CD4-positive, CD25-positive, alpha-beta regulatory T cell (primary cell): ENCODE measurements around the gene MICAL3. TPM values are rescaled to one million over a fixed set of nuclear protein-coding genes. Genes with fewer than 3 reads are reported as not detected.
A peak's percentile ranks its signal among the peaks of the same experiment; 100 is the strongest.

Experiments used
- ATAC-seq, 2 donors: fragments of 150-1000 bp; cut with Tn5 transposase; one replicate each; pipeline ENCODE4 v1.10.0; 2021; ENCODE audit warnings: low read depth in 2 of 2, moderate number of reproducible peaks in 2 of 2, moderate library complexity in 1 of 2
- DNase-seq, 3 donors: peaks; one replicate each; pipeline versions ENCODE4 v3.0.0 to v3.0.0-alpha.2; 2012 to 2022; ENCODE audit warnings: mixed read lengths in 1 of 3
- H3K27ac ChIP-seq: one replicate; pipeline ENCODE4 v1.7.0; 2013; ENCODE audit warnings: mild to moderate bottlenecking, low read length; ENCODE audit not compliant: insufficient read depth, poor library complexity, severe bottlenecking
- H3K27me3 ChIP-seq: one replicate; pipeline ENCODE4 v1.7.0; 2013; ENCODE audit warnings: low read length; ENCODE audit not compliant: control insufficient read depth, insufficient read depth
- H3K36me3 ChIP-seq: one replicate; pipeline ENCODE4 v1.7.0; 2013; ENCODE audit warnings: mild to moderate bottlenecking, low read length, moderate library complexity; ENCODE audit not compliant: control insufficient read depth, insufficient read depth
- H3K4me1 ChIP-seq: 2 replicates; pipeline ENCODE4 v1.7.0; 2013; ENCODE audit warnings: mild to moderate bottlenecking, low read length; ENCODE audit not compliant: insufficient read depth, control insufficient read depth, poor library complexity, severe bottlenecking
- H3K4me3 ChIP-seq: one replicate; pipeline ENCODE4 v1.7.0; 2013; ENCODE audit warnings: low read depth, mild to moderate bottlenecking, low read length, moderate library complexity
- H3K9me3 ChIP-seq, 2 experiments: 1 replicate in 1 of 2; 2 replicates in 1 of 2; pipeline ENCODE4 v1.7.0; 2013; ENCODE audit warnings: low read length in 2 of 2, mild to moderate bottlenecking in 1 of 2, moderate library complexity in 1 of 2; ENCODE audit not compliant: control insufficient read depth in 2 of 2
- H3K27ac Mint-ChIP-seq, 3 donors: one replicate each; pipeline ENCODE4 v1.8.0; 2020 to 2022; ENCODE audit warnings: mild to moderate bottlenecking in 3 of 3, mixed read lengths in 3 of 3, moderate library complexity in 2 of 3
- H3K27me3 Mint-ChIP-seq: one replicate; pipeline ENCODE4 v1.8.0; 2022; ENCODE audit warnings: mild to moderate bottlenecking, mixed read lengths
- H3K36me3 Mint-ChIP-seq: one replicate; pipeline ENCODE4 v1.8.0; 2020; ENCODE audit warnings: mixed read lengths
- H3K4me1 Mint-ChIP-seq, 4 donors: one replicate each; pipeline ENCODE4 v1.8.0; 2020 to 2022; ENCODE audit warnings: mixed read lengths in 4 of 4, mild to moderate bottlenecking in 1 of 4
- H3K4me3 Mint-ChIP-seq, 4 donors: one replicate each; pipeline ENCODE4 v1.8.0; 2020 to 2022; ENCODE audit warnings: mild to moderate bottlenecking in 4 of 4, mixed read lengths in 4 of 4, moderate library complexity in 3 of 4
- H3K9me3 Mint-ChIP-seq, 7 donors: one replicate each; pipeline ENCODE4 v1.8.0; 2020 to 2022; ENCODE audit warnings: mixed read lengths in 7 of 7, mild to moderate bottlenecking in 3 of 7, moderate library complexity in 2 of 7
- polyA plus RNA-seq, 4 donors: library from polyadenylated mRNA; unstranded; fragments of 300-500 nt; fragmentation: Illumina TruSeq; gene quantifications; one replicate each; pipeline ENCODE4 v1.2.3, GENCODE V29; 2021
- total RNA-seq: library from RNA; stranded (reverse); gene quantifications from one replicate; pipeline ENCODE4 v1.2.3, GENCODE V29; 2022

MICAL3 gene
- total and polyA plus RNA-seq, 5 donors from 2014 or later: 0.71 to 39.9 (median 1.8) TPM

DNA sequence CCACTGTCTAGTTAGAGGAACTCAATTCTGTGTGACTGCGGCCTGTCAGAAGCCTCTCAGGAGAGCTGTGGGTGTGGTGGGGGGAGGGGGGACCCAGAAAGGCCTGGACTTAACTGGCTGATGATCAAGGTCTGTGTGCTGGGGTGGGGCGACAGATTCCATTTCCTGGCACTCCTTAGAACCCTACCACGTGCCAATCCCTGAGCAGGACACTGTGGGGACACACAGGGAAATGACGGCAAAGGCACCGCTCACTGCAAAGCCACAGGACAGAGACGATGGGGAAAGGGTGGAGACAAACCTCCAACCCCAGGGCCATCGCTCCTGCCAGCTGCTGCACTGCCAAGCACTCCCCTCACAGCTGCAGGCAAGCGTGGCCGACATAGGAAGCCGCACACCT, 191.7 kb downstream of the MICAL3 start:
- no peaks in the 10 kb centered on the region for H3K9me3 ChIP-seq
- H3K27ac Mint-ChIP-seq: no peak overlapping the region
- H3K4me1 Mint-ChIP-seq: peaks cover 0 to 10% (median 7%) of the 10 kb centered on the region in 4 donors
- DNase-seq: no peak
- no peaks in the 10 kb centered on the region for H3K4me1 ChIP-seq
- H3K36me3 ChIP-seq: peaks cover 8% of the 10 kb centered on the region
- no peak overlapping the region for H3K27ac ChIP-seq
- H3K27me3 ChIP-seq: no peaks in the 10 kb centered on the region
- no peak overlapping the region for H3K4me3 ChIP-seq
- no peak for ATAC-seq
- no peaks in the 10 kb centered on the region for H3K36me3 Mint-ChIP-seq
- H3K9me3 Mint-ChIP-seq: no peaks in the 10 kb centered on the region
- H3K4me3 Mint-ChIP-seq: no peak overlapping the region
- no peaks in the 10 kb centered on the region for H3K27me3 Mint-ChIP-seq

DNA sequence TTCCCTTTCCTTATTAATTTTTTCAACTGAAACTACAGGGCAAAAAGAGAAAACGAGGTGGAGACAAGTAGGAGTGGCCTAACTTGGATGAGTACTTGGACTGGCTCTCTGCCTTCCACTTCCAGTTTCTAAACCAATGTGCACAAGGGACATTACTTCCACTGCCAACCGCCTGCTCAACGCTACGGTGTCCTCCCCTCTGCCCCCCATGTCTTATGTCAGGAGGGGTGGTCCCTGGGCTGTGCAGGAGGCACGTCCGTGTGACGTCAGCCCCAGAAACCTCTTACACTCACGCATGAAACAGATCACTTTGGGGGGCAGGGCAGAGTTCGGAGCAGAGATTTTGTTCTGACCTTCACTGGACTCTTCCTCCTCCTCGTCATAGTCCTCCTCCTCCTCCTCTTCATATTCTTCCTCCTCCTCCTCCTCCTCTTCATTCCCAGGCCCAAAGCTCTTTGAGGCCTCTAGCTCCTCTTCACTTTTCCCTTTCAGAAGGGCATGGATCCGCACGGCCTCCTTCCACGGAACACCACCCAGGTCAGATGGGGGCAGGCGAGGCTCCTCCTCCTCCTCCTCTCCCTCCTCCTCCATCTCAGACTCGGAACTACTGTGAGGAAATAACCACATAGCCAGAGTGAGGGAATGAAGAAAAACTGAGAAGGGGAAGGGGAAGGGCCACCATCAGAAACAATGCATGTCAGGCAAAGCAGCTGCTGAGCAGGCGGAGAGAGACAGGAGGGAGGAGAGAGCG, 192.7 kb downstream of the MICAL3 start:
- Histone ChIP-seq H3K9me3 (no peaks in the 10 kb centered on the region), H3K4me1 (no peaks in the 10 kb centered on the region), H3K27ac (no peak overlapping the region), H3K36me3 (peaks cover 5% of the 10 kb centered on the region), H3K4me3 (no peak overlapping the region), H3K27me3 (no peaks in the 10 kb centered on the region)
- H3K27me3 Mint-ChIP-seq: no peaks in the 10 kb centered on the region
- no peak for DNase-seq
- no peaks in the 10 kb centered on the region for H3K9me3 Mint-ChIP-seq
- H3K36me3 Mint-ChIP-seq: peaks cover 4% of the 10 kb centered on the region
- H3K4me1 Mint-ChIP-seq: peaks cover 0 to 10% (median 7%) of the 10 kb centered on the region in 4 donors
- peak overlapping the region in 2 of 3 donors; percentile 32 to 42 for H3K27ac Mint-ChIP-seq
- no peak overlapping the region for H3K4me3 Mint-ChIP-seq
- no peak for ATAC-seq

DNA sequence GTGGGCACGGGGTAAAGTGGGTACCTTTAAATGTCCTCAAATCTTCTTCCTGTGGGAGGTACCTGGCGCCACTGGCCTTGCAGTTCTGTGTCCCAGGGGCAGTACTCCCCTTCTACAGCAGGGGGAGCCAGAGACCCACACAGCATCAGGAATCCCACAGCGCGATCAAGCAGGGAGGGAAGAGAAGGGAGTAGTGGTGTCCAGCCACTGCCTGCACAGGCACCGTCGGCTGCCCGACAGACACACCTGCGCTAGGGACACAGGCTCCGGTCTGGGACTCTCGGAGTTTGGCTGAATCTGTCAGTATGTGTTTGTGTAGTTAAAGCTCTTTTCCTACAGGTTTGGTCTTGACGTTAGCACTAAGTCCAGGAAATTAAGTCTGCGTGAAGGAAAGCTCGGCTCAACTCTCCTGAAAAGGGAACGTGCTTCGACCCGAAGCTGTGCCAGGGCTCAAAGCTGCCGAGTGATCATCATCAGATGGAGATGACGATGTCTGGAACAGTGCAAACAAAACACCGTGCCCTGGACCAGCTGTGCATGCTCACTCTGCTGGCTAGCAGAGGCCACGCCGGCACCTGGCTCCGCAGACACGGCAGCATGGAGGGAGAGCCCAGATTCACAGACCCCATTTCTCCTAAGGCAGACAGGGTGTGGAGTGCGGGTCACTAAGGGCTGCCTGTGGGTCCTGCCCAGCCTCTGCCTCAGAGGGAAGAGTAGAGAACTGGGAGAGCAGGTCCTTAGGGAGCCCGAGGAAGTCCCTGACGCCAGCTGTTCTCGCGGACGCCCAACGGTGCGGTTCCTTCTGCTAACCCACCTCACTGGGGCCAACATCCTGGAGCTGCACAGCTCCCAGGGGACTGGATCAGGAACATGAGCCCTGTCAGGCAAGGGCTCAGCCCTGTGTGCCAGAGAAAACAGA, 194.1 kb downstream of the MICAL3 start:
- no peaks in the 10 kb centered on the region for H3K27me3 Mint-ChIP-seq
- H3K36me3 Mint-ChIP-seq: peaks cover 6% of the 10 kb centered on the region
- no peak overlapping the region for H3K27ac ChIP-seq
- no peaks in the 10 kb centered on the region for H3K9me3 Mint-ChIP-seq
- H3K4me1 Mint-ChIP-seq: peaks cover 0 to 10% (median 7%) of the 10 kb centered on the region in 4 donors
- H3K4me1 ChIP-seq: no peaks in the 10 kb centered on the region
- no peaks in the 10 kb centered on the region for H3K9me3 ChIP-seq
- H3K27me3 ChIP-seq: no peaks in the 10 kb centered on the region
- peaks cover 5% of the 10 kb centered on the region for H3K36me3 ChIP-seq
- peak; percentile 68 to 84 (median 79) for DNase-seq
- peak; percentile 85 to 86 for ATAC-seq
- no peak overlapping the region for H3K4me3 ChIP-seq
- peak overlapping the region in 2 of 3 donors; percentile 8 to 37 for H3K27ac Mint-ChIP-seq
- no peak overlapping the region for H3K4me3 Mint-ChIP-seq

DNA sequence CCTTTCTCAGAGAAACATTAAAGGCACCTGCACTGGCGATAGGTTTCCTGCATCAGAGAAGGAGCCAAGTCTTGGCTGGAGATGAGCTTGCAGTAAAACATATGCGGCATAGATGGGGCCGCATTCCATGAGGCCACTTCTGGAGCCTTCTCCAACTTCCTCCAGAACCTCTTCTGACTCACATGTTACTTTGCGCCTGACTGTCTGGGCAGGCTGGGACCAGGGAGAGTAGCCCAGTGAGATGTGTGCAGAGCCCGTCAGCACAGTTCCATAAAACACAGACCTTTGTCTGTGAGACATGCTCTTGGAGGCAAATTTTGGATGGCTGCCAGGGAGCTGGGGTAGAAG, 194.7 kb downstream of the MICAL3 start:
- Mint-ChIP-seq H3K9me3 (no peaks in the 10 kb centered on the region), H3K4me3 (no peak overlapping the region), H3K27ac (peak overlapping the region in 1 of 3 donors; percentile 37), H3K27me3 (no peaks in the 10 kb centered on the region), H3K36me3 (peaks cover 6% of the 10 kb centered on the region), H3K4me1 (peaks cover 0 to 10% (median 7%) of the 10 kb centered on the region in 4 donors)
- Histone ChIP-seq H3K4me1 (no peaks in the 10 kb centered on the region), H3K9me3 (no peaks in the 10 kb centered on the region), H3K4me3 (no peak overlapping the region), H3K36me3 (peaks cover 5% of the 10 kb centered on the region), H3K27ac (no peak overlapping the region), H3K27me3 (no peaks in the 10 kb centered on the region)
- DNase-seq (no peak), ATAC-seq (no peak)

DNA sequence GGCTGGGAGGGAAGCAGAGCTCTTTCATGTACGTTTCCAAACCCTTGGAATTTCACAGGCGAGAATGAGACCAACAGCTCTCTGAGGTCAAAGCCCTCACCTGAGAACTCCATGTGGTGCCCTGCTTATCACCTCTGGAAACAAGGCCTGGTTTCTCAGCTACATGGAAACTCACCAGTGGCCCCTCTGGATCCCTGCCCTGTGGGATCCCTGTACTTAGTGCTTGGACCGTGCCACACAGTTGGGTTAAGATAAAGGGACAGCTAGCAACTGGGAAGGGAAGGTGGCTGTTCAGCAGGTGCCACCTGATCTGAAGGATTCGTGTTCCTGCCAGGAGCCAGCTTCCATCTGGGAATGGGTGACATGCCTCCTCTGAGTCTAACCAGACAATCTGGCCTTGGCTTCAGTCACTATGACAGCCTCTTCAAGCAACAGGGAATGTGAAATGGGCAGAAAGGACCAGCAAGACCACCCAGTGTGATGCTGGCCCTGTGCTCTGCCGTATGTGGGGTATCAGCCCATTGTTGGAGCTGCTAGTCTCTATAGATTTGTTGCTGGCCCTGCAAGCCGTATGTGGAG, 195.8 kb downstream of the MICAL3 start:
- no peak overlapping the region for H3K27ac Mint-ChIP-seq
- peaks cover 6% of the 10 kb centered on the region for H3K36me3 Mint-ChIP-seq

DNA sequence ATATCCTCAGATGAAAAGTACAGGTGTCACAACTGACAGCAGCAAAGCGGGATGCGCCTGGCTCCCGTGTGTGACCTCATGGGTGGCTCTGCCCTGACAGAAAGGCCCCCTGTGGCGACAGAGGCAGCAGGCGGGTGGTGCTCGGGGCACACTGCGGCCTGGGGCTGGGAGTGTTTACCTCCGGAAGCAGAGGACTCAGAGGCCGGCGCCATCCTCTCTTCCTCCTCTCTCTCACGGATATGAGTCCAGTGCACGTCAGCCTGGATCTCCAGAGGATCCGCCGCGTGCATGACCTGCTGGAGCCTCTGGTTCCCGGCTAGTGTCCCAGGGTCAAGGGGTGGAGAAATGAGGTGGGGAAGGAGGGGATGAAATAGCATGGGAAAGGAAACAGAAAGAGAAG, 196.9 kb downstream of the MICAL3 start:
- no peak overlapping the region for H3K4me3 ChIP-seq
- DNase-seq: no peak
- no peaks in the 10 kb centered on the region for H3K9me3 ChIP-seq
- H3K27me3 ChIP-seq: no peaks in the 10 kb centered on the region
- H3K4me1 ChIP-seq: no peaks in the 10 kb centered on the region
- no peaks in the 10 kb centered on the region for H3K36me3 ChIP-seq
- no peak overlapping the region for H3K27ac ChIP-seq
- H3K4me1 Mint-ChIP-seq: peaks cover 0 to 10% (median 7%) of the 10 kb centered on the region in 4 donors
- no peak overlapping the region for H3K4me3 Mint-ChIP-seq
- H3K9me3 Mint-ChIP-seq: no peaks in the 10 kb centered on the region
- ATAC-seq: no peak
- H3K27ac Mint-ChIP-seq: no peak overlapping the region
- peaks cover 9% of the 10 kb centered on the region for H3K36me3 Mint-ChIP-seq
- H3K27me3 Mint-ChIP-seq: no peaks in the 10 kb centered on the region

More for the DNA sequence above, 195.8 kb downstream of the MICAL3 start:
- Mint-ChIP-seq H3K27me3 (no peaks in the 10 kb centered on the region), H3K4me1 (peaks cover 0 to 10% (median 7%) of the 10 kb centered on the region in 4 donors), H3K4me3 (no peak overlapping the region), H3K9me3 (no peaks in the 10 kb centered on the region)
- H3K36me3 ChIP-seq: peaks cover 3% of the 10 kb centered on the region
- H3K4me3 ChIP-seq: no peak overlapping the region
- no peaks in the 10 kb centered on the region for H3K9me3 ChIP-seq
- no peak for DNase-seq
- no peak overlapping the region for H3K27ac ChIP-seq
- H3K27me3 ChIP-seq: no peaks in the 10 kb centered on the region
- no peaks in the 10 kb centered on the region for H3K4me1 ChIP-seq
- no peak for ATAC-seq

DNA sequence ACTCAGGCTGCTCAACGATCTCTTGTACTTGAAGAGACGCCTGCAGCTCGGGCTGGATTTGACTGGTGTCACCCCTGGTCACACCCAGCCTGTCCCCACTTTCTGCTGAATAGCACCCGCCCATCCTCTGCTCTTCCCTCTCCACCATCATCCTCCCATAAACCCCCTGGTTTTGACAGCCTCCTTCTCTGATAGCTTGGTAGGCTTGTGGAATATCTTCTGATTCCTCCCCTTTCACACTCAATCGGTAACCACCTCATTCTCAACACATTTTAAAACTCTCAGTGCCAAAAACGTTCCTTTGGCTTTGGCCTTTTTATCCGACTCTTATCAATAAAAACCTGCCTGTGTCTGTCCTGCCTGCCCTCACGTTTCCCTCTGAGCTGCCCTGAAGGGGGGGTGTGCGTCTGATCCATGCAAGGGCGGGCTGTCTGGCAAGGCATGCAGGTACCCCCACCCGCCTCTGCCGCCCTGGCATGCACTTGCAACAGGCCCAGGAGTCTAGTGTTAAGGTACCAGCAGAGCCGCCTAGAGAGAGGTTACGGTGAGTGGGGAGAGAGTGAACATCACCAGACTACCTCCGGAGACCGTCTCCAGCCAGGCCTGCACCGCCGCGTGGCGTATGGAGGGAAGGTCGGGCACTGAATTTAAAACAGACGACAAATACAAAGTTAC, 198.3 kb downstream of the MICAL3 start:
- Histone ChIP-seq H3K4me1 (no peaks in the 10 kb centered on the region), H3K36me3 (peaks cover 6% of the 10 kb centered on the region), H3K27ac (no peak overlapping the region), H3K27me3 (no peaks in the 10 kb centered on the region), H3K4me3 (no peak overlapping the region), H3K9me3 (no peaks in the 10 kb centered on the region)
- Mint-ChIP-seq H3K4me3 (peak overlapping the region in 1 of 4 donors; percentile 74), H3K9me3 (no peaks in the 10 kb centered on the region), H3K27ac (peak overlapping the region in 2 of 3 donors; percentile 73 to 90), H3K4me1 (peaks cover 0 to 9% (median 7%) of the 10 kb centered on the region in 4 donors), H3K27me3 (no peaks in the 10 kb centered on the region), H3K36me3 (peaks cover 9% of the 10 kb centered on the region)
- DNase-seq (no peak), ATAC-seq (no peak)
